Endothelial cell of umbilical vein (primary cell): Measurements from ENCODE around the gene NDUFB10. TPM values are rescaled to one million over a fixed set of nuclear protein-coding genes. Genes with fewer than 3 reads are reported as not detected.

Source experiments
- BruUV-seq: library from RNA; stranded (reverse); fragments of 400-500 nt; replicated peaks from 2 replicates; lab custom pipeline; 2021; lab: Mats Ljungman, UMichigan
- CTCF ChIA-PET: fragments of 300-600, 350-600 bp; sonication (Branson Sonifier 250); formaldehyde crosslinking; loops from one replicate; lab custom pipeline; 2021; ENCODE audit warnings: antibody characterized with exemption, inconsistent platforms; lab: Charles Lee
- POLR2A ChIA-PET: fragments of 300-600, 350-600 bp; sonication (Branson Sonifier 250); formaldehyde crosslinking; loops from one replicate; lab custom pipeline; 2021; ENCODE audit warnings: antibody characterized with exemption, inconsistent platforms; lab: Charles Lee
- DNase-seq: peaks from one replicate; pipeline ENCODE4 v3.0.0-alpha.2; 2011; ENCODE audit warnings: low read depth, low spot score
- FAIRE-seq: peaks from 2 replicates; lab custom pipeline; 2011; peaks lifted over from hg19 to GRCh38; lab: Jason Lieb, UNC
- H2AFZ ChIP-seq: 2 replicates; pipeline ENCODE4 v1.6.0; 2012; ENCODE audit warnings: low read depth, low read length, control low read depth, inconsistent platforms
- H3K27ac ChIP-seq: 2 replicates; pipeline ENCODE4 v1.5.1; 2011; ENCODE audit warnings: low read depth, mild to moderate bottlenecking, control low read depth, low read length, moderate library complexity; ENCODE audit not compliant: insufficient read depth
- H3K27me3 ChIP-seq, 2 experiments: 2 replicates each; pipeline versions ENCODE4 v1.6.0 to v1.6.1; 2011; ENCODE audit warnings: low read length in 2 of 2, mixed read lengths in 1 of 2; ENCODE audit not compliant: control insufficient read depth in 2 of 2, insufficient read depth in 2 of 2
- H3K36me3 ChIP-seq, 2 experiments: 2 replicates in 1 of 2; 3 replicates in 1 of 2; pipeline ENCODE4 v1.5.1; 2011; ENCODE audit warnings: low read length in 2 of 2, mild to moderate bottlenecking in 1 of 2, moderate library complexity in 1 of 2; ENCODE audit not compliant: control insufficient read depth in 2 of 2, insufficient read depth in 2 of 2; ENCODE audit errors: extremely low read depth in 1 of 2
- H3K4me1 ChIP-seq: 3 replicates; pipeline ENCODE4 v1.5.1; 2011; ENCODE audit warnings: mild to moderate bottlenecking, low read length; ENCODE audit not compliant: control insufficient read depth, insufficient read depth; ENCODE audit errors: extremely low read depth
- H3K4me2 ChIP-seq: 2 replicates; pipeline ENCODE4 v1.6.1; 2011; ENCODE audit warnings: low read length, control low read depth, mixed read lengths; ENCODE audit not compliant: insufficient read depth
- H3K4me3 ChIP-seq, 3 experiments: fragments of 200-600 bp in 1 of 3; sonication (generic), shearing (Covaris generic) in 1 of 3; replicated peaks in 1 of 3; 2 replicates each; pipeline ENCODE4 v1.5.1; 2011 to 2016; ENCODE audit warnings: control low read depth in 3 of 3, low read length in 3 of 3, mild to moderate bottlenecking in 2 of 3, inconsistent platforms in 1 of 3, low read depth in 1 of 3, moderate library complexity in 1 of 3; ENCODE audit not compliant: insufficient read depth in 1 of 3
- H3K79me2 ChIP-seq: 2 replicates; pipeline ENCODE4 v1.6.0; 2012; ENCODE audit warnings: low read length, inconsistent platforms; ENCODE audit not compliant: control insufficient read depth, insufficient read depth
- H3K9ac ChIP-seq: replicated peaks from 2 replicates; pipeline ENCODE3; 2011; ENCODE audit warnings: low read length, control low read depth; ENCODE audit not compliant: insufficient read depth; ENCODE audit errors: extremely low read depth
- H3K9me1 ChIP-seq: replicated peaks from 3 replicates; pipeline ENCODE4 v1.6.0; 2011; ENCODE audit warnings: mild to moderate bottlenecking, low read length; ENCODE audit not compliant: control insufficient read depth, insufficient read depth; ENCODE audit errors: extremely low read depth
- H3K9me3 ChIP-seq: replicated peaks from 2 replicates; pipeline ENCODE4 v1.5.1; 2012; ENCODE audit warnings: low read length, inconsistent platforms; ENCODE audit not compliant: control insufficient read depth, insufficient read depth
- H4K20me1 ChIP-seq: replicated peaks from 2 replicates; pipeline ENCODE3; 2011; ENCODE audit warnings: mild to moderate bottlenecking, low read length; ENCODE audit not compliant: control insufficient read depth, insufficient read depth; ENCODE audit errors: extremely low read depth
- EZH2 ChIP-seq: IDR thresholded peaks from 2 replicates; pipeline ENCODE4 v1.6.1; 2012; ENCODE audit warnings: borderline replicate concordance, low read depth, mild to moderate bottlenecking, moderate library complexity, low read length, inconsistent platforms; ENCODE audit not compliant: severe bottlenecking
- FOS ChIP-seq: IDR thresholded peaks from 2 replicates; pipeline ENCODE4 v1.6.1; 2011; ENCODE audit warnings: mild to moderate bottlenecking, low read length, moderate library complexity, borderline replicate concordance; ENCODE audit not compliant: insufficient read depth
- GATA2 ChIP-seq: IDR thresholded peaks from 2 replicates; pipeline ENCODE4 v1.7.0; 2011; ENCODE audit warnings: low read depth, mild to moderate bottlenecking, moderate library complexity, mixed read lengths, low read length; ENCODE audit not compliant: insufficient read length, insufficient read depth
- JUN ChIP-seq: IDR thresholded peaks from 2 replicates; pipeline ENCODE4 v1.6.1; 2011; ENCODE audit warnings: borderline replicate concordance, low read depth; ENCODE audit not compliant: insufficient read length, insufficient read depth
- MYC ChIP-seq: IDR thresholded peaks from one replicate; pipeline ENCODE4 v1.6.1; 2011; ENCODE audit warnings: mild to moderate bottlenecking, low read depth, low read length
- POLR2A ChIP-seq: IDR thresholded peaks from 2 replicates; pipeline ENCODE4 v1.6.1; 2012; ENCODE audit warnings: low read depth, mild to moderate bottlenecking, control low read depth, low read length
- POLR2AphosphoS5 ChIP-seq: IDR thresholded peaks from 2 replicates; pipeline ENCODE4 v1.6.1; 2012; ENCODE audit warnings: low read depth, mild to moderate bottlenecking, control low read depth, low read length, moderate library complexity; ENCODE audit not compliant: insufficient read depth
- dilution Hi-C: fragments of 300-500 bp; cut with MboI; formaldehyde crosslinking; loops from one replicate; pipeline ENCODE4 v1.15.0; 2019; ENCODE audit warnings: low sequenced_read_pairs; ENCODE audit not compliant: extremely low pct_ligation_motif_present
- intact Hi-C: fragments of 100-400 bp; cut with micrococcal nuclease; formaldehyde crosslinking; loops from one replicate; pipeline ENCODE4 v1.10.0; 2022
- polyA plus RNA-seq, 4 experiments: library from polyadenylated mRNA; depleted of rRNA in 3 of 4; stranded (reverse) in 3 of 4; unstranded in 1 of 4; fragments of >200 nt; gene quantifications; 2 replicates each; pipeline versions ENCODE4 v1.2.1 to v1.2.3, GENCODE V29; 2011 to 2012; ENCODE audit warnings: missing spikeins in 1 of 4
- total RNA-seq: library from RNA; stranded (reverse); gene quantifications from 2 replicates; pipeline ENCODE4 v1.2.3, GENCODE V29; 2021
- TF ChIP-seq, protein P1 (sequence below): IDR thresholded peaks from 2 replicates; pipeline ENCODE4 v1.6.1; 2011; ENCODE audit not compliant: insufficient read depth, insufficient read length
- TF ChIP-seq, protein P2 (sequence below), 2 donors: IDR thresholded peaks; 1 replicate in 1 of 2; 2 replicates in 1 of 2; pipeline ENCODE4 v1.5.1; 2011; ENCODE audit warnings: low read length in 2 of 2, mild to moderate bottlenecking in 2 of 2, moderate library complexity in 2 of 2, control low read depth in 1 of 2, inconsistent platforms in 1 of 2, low read depth in 1 of 2; ENCODE audit not compliant: insufficient read depth in 1 of 2; ENCODE audit errors: extremely low read depth in 1 of 2

NDUFB10 gene
- total and polyA plus RNA-seq, 2 donors (not counting 3 experiments of a cell fraction or from before 2014, with no cell fraction given): 124 to 167 TPM

DNA sequence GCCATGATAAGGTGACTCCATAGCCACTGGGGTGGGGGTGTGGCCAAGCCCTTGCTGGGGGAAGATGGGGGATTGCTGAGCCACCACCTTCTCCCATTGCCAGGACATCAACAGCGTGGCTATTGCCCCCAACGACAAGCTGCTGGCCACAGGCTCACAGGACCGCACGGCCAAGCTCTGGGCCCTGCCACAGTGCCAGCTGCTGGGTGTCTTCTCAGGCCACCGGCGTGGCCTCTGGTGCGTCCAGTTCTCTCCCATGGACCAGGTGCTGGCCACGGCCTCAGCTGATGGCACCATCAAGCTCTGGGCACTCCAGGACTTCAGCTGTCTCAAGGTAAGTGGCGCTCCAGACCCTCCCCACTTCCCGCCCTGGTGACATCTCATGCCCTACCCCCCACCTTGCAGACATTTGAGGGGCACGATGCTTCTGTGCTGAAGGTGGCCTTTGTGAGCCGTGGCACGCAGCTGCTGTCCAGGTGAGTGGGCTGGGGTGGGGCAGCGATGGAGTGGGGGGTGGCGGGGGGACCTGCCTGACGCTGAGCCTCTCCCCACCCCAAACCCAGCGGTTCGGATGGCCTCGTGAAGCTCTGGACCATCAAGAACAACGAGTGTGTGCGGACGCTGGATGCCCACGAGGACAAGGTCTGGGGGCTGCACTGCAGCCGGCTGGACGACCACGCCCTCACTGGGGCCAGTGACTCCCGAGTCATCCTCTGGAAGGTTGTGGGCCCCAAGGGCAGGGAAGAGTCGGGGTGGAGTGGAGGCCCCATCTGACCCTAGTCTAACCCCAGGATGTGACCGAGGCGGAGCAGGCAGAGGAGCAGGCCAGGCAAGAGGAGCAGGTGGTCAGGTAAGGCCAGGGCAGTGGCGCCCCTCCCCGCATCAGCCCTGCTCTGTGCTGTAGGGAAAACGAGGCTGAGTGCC lies 17.9 kb downstream of the NDUFB10 start:
- no peaks in the 10 kb centered on the region for H4K20me1 ChIP-seq
- POLR2A ChIA-PET: no interaction called here
- peaks cover 9 to 37% of the 10 kb centered on the region in 2 experiments for H3K36me3 ChIP-seq
- BruUV-seq: no TSS peak
- intact Hi-C loops (no loop called here), dilution Hi-C loops (no loop called here)
- CTCF ChIA-PET: no interaction called here
- FAIRE-seq (no peak), DNase-seq (no peak)
- no peak overlapping the region for H3K9ac ChIP-seq
- H2AFZ ChIP-seq: no peak overlapping the region
- peaks cover 13% of the 10 kb centered on the region for H3K79me2 ChIP-seq
- H3K4me3 ChIP-seq: no peak overlapping the region
- H3K27me3 ChIP-seq: peaks cover 29 to 31% of the 10 kb centered on the region in 2 experiments
- H3K4me1 ChIP-seq: peaks cover 4% of the 10 kb centered on the region
- H3K9me3 ChIP-seq: no peaks in the 10 kb centered on the region
- no peak overlapping the region for H3K27ac ChIP-seq
- no peak overlapping the region for H3K4me2 ChIP-seq
- H3K9me1 ChIP-seq: no peaks in the 10 kb centered on the region
- TF ChIP-seq JUN (no peak), POLR2AphosphoS5 (no peak), POLR2A (no peak), EZH2 (no peak), FOS (no peak), GATA2 (no peak), MYC (no peak)
- TF ChIP-seq, protein P1, sequence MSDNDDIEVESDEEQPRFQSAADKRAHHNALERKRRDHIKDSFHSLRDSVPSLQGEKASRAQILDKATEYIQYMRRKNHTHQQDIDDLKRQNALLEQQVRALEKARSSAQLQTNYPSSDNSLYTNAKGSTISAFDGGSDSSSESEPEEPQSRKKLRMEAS: no peak
- TF ChIP-seq, protein P2, sequence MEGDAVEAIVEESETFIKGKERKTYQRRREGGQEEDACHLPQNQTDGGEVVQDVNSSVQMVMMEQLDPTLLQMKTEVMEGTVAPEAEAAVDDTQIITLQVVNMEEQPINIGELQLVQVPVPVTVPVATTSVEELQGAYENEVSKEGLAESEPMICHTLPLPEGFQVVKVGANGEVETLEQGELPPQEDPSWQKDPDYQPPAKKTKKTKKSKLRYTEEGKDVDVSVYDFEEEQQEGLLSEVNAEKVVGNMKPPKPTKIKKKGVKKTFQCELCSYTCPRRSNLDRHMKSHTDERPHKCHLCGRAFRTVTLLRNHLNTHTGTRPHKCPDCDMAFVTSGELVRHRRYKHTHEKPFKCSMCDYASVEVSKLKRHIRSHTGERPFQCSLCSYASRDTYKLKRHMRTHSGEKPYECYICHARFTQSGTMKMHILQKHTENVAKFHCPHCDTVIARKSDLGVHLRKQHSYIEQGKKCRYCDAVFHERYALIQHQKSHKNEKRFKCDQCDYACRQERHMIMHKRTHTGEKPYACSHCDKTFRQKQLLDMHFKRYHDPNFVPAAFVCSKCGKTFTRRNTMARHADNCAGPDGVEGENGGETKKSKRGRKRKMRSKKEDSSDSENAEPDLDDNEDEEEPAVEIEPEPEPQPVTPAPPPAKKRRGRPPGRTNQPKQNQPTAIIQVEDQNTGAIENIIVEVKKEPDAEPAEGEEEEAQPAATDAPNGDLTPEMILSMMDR (IDR thresholded peaks at IDR 0.05; ENCODE audit: extremely low read depth in 1 of 2, insufficient read depth in 1 of 2, low read depth in 1 of 2, low read length in 2 of 2): no peak
